ENCODE data around the gene ERH. TPM values are rescaled to one million over a fixed set of nuclear protein-coding genes. Genes with fewer than 3 reads are reported as not detected.

Gene ERH
- total RNA-seq (2013): 84.0 TPM
- 10 to 100 TPM; 63.6 to 67.0 (median 64.3) TPM for polyA plus RNA-seq
- 15.0 and 19.1 TPM in 2 replicates for polyA minus RNA-seq
- total RNA-seq: 17.9 to 45.8 (median 33.5) reads per million in 11 experiments

DNA sequence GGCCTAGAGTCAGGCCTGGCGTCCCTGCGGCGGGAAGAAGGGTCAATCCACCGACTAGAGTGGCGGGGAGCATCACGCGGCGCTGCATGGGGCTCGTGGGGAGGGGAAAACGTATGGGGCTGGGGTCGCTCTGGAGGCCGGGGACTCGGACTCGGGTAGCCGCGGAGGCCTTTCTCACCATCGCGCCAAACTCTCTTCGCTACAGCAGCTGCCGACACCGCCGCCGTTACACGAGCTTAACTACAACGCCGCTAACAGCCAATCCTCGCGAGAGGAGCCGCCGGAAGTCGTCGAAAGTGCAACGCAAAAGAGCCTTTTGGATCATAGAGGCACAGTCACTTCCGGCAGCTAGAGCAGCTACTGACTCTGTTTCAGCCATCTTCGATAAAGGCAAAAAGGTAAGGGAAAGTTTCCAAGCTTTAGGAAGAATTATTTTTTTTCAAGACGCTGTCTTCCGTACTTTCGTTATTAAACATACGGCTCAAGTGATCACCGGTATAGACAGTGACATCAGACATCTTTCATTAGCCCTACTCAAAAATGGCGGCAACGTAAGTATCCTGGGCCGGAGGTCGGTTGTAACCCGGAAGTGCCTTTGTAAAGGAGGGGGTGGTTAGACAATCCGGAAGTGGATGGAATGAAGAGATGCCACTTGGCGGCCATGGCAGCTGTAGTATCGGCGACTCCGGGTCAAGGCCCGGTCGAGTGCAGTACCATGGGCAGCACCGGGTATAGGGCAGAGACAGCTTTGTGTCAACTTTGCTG lies at the start of gene ERH, which contains the start of gene SLC39A9:
TSS of gene ERH (minus strand) at position 247 of the 765 bp plus-strand sequence. CDS start at position 181, 66 bp downstream.
TSS of gene SLC39A9 (plus strand) at position 640 of the 765 bp plus-strand sequence. CDS start 678 bp downstream, outside the sequence.
- Histone ChIP-seq H3K27me3 (ENCODE audit: control insufficient read depth in 2 of 2, insufficient read depth in 2 of 2, low read length in 2 of 2) (no peaks in the 10 kb centered on the region), H3K4me3 (replicated peaks in 1 of 3; ENCODE audit: low read depth in 2 of 3, low read length in 3 of 3) (peak within 1 kb of the TSS; percentile 66 to 99 (median 99)), H3K36me3 (replicated peaks in 1 of 2; ENCODE audit: control insufficient read depth in 1 of 2, insufficient read depth in 2 of 2, low read length in 2 of 2) (peaks cover 28 to 32% of the 10 kb centered on the region in 2 donors), H3K9ac (ENCODE audit: insufficient read depth, low read length, poor library complexity, severe bottlenecking) (peak within 1 kb of the TSS; percentile 95), H4K20me1 (ENCODE audit: insufficient read depth, low read length) (peaks cover 26% of the 10 kb centered on the region), H3K27ac (ENCODE audit: low read depth in 1 of 2, low read length in 2 of 2) (peak within 1 kb of the TSS; percentile 69 to 99), H2AFZ (ENCODE audit: insufficient read depth, low read depth, low read length, poor library complexity, severe bottlenecking) (peak within 1 kb of the TSS; percentile 93), H3K9me3 (replicated peaks in 1 of 2; ENCODE audit: control insufficient read depth in 1 of 2, insufficient read depth in 1 of 2, low read length in 2 of 2) (no peaks in the 10 kb centered on the region), H3K4me2 (replicated peaks; ENCODE audit: extremely low read depth, low read length, poor library complexity, severe bottlenecking) (peak within 1 kb of the TSS; percentile 92), H3K79me2 (ENCODE audit: insufficient read depth, low read length) (peaks cover 97% of the 10 kb centered on the region), H3K4me1 (ENCODE audit: control insufficient read depth in 1 of 2, insufficient read depth in 2 of 2, low read length in 2 of 2) (peaks cover 35 to 48% of the 10 kb centered on the region in 2 donors)
- TF ChIP-seq CTCF (IDR thresholded peaks at IDR 0.05): no peak
- peaks cover 30 to 39% of the 10 kb centered on the region in 2 donors for H3K36me3 Mint-ChIP-seq
- peaks cover 51% of the 10 kb centered on the region for H3K4me1 Mint-ChIP-seq
- DNase-seq: peak; percentile 96 to 98 (median 97)
- no peaks in the 10 kb centered on the region for H3K27me3 Mint-ChIP-seq (ENCODE audit: low read depth in 3 of 3)
- peaks cover 0 to 5% (median 0%) of the 10 kb centered on the region in 7 donors for H3K9me3 Mint-ChIP-seq
- peak within 1 kb of the TSS; percentile 92 to 96 for H3K4me3 Mint-ChIP-seq
- peak within 1 kb of the TSS; percentile 97 to 99 (median 99) for H3K27ac Mint-ChIP-seq
- intact Hi-C loops (cut with micrococcal nuclease): loop anchor here in 1 of 2 donors (5.0 to 10.0 kb wide), 2 partner anchors 369 to 1207 kb away; partner anchors contain the start of genes MED6 and SRSF5
- WGBS (ENCODE audit: insufficient coverage): under 1% methylated on average over 41 of the region's 53 CpGs

GRCh38 chr14:69443296-69443805 lies 45.3 kb upstream of the ERH start:
- peaks cover 20% of the 10 kb centered on the region for H3K4me1 Mint-ChIP-seq
- TF ChIP-seq CTCF (IDR thresholded peaks at IDR 0.05): no peak
- peaks cover 14 to 15% of the 10 kb centered on the region in 2 donors for H3K4me1 ChIP-seq (ENCODE audit: control insufficient read depth in 1 of 2, insufficient read depth in 2 of 2, low read length in 2 of 2)
- 100% methylated on average over 4 of the region's 5 CpGs for WGBS (ENCODE audit: insufficient coverage)
- no peaks in the 10 kb centered on the region for H3K27me3 Mint-ChIP-seq (ENCODE audit: low read depth in 3 of 3)
- H3K4me3 ChIP-seq (replicated peaks in 1 of 3; ENCODE audit: low read depth in 2 of 3, low read length in 3 of 3): no peak overlapping the region
- no peaks in the 10 kb centered on the region for H3K27me3 ChIP-seq (ENCODE audit: control insufficient read depth in 2 of 2, insufficient read depth in 2 of 2, low read length in 2 of 2)
- peaks cover 11% of the 10 kb centered on the region for H3K79me2 ChIP-seq (ENCODE audit: insufficient read depth, low read length)
- no peak overlapping the region for H3K4me2 ChIP-seq (replicated peaks; ENCODE audit: extremely low read depth, low read length, poor library complexity, severe bottlenecking)
- H4K20me1 ChIP-seq (ENCODE audit: insufficient read depth, low read length): no peaks in the 10 kb centered on the region
- no peak overlapping the region for H3K9ac ChIP-seq (ENCODE audit: insufficient read depth, low read length, poor library complexity, severe bottlenecking)
- no peak for DNase-seq
- no peak overlapping the region for H2AFZ ChIP-seq (ENCODE audit: insufficient read depth, low read depth, low read length, poor library complexity, severe bottlenecking)
- H3K9me3 Mint-ChIP-seq: peaks cover 0 to 3% (median 0%) of the 10 kb centered on the region in 7 donors
- peaks cover 49 to 64% of the 10 kb centered on the region in 2 donors for H3K36me3 Mint-ChIP-seq
- peaks cover 23 to 57% of the 10 kb centered on the region in 2 donors for H3K36me3 ChIP-seq (replicated peaks in 1 of 2; ENCODE audit: control insufficient read depth in 1 of 2, insufficient read depth in 2 of 2, low read length in 2 of 2)
- intact Hi-C loops (cut with micrococcal nuclease): no loop called here
- no peak overlapping the region for H3K27ac ChIP-seq (ENCODE audit: low read depth in 1 of 2, low read length in 2 of 2)
- no peaks in the 10 kb centered on the region for H3K9me3 ChIP-seq (replicated peaks in 1 of 2; ENCODE audit: control insufficient read depth in 1 of 2, insufficient read depth in 1 of 2, low read length in 2 of 2)
- peak overlapping the region in 1 of 7 donors; percentile 29 for H3K27ac Mint-ChIP-seq
- no peak overlapping the region for H3K4me3 Mint-ChIP-seq
